ENCODE results near the gene OPN3.

GRCh38 chr1:241631674-241632073, 8.5 kb downstream of the OPN3 start:
- TF ChIP-seq POLR2AphosphoS5 (IDR thresholded peaks at IDR 0.05) = no peak
- TF ChIP-seq, protein P1, sequence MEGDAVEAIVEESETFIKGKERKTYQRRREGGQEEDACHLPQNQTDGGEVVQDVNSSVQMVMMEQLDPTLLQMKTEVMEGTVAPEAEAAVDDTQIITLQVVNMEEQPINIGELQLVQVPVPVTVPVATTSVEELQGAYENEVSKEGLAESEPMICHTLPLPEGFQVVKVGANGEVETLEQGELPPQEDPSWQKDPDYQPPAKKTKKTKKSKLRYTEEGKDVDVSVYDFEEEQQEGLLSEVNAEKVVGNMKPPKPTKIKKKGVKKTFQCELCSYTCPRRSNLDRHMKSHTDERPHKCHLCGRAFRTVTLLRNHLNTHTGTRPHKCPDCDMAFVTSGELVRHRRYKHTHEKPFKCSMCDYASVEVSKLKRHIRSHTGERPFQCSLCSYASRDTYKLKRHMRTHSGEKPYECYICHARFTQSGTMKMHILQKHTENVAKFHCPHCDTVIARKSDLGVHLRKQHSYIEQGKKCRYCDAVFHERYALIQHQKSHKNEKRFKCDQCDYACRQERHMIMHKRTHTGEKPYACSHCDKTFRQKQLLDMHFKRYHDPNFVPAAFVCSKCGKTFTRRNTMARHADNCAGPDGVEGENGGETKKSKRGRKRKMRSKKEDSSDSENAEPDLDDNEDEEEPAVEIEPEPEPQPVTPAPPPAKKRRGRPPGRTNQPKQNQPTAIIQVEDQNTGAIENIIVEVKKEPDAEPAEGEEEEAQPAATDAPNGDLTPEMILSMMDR (IDR thresholded peaks at IDR 0.05) = no peak

All from breast epithelium (tissue), 3 donors.